Neural progenitor cell (in vitro differentiated cells): ENCODE results near the gene HS3ST5. TPM values are rescaled to one million over a fixed set of nuclear protein-coding genes. Genes with fewer than 3 reads are reported as not detected.

Source experiments
- DNase-seq: peaks from one replicate; pipeline ENCODE4 v3.0.0-alpha.2; 2016; ENCODE audit warnings: low spot score
- H2AFZ ChIP-seq: fragments of 200-600 bp; sonication (generic); replicated peaks from 2 replicates; pipeline ENCODE4 v1.6.1; 2016; ENCODE audit warnings: antibody characterized with exemption
- H3F3A ChIP-seq: fragments of 200-600 bp; sonication (generic); 2 replicates; pipeline ENCODE4 v1.6.1; 2016; ENCODE audit warnings: antibody characterized with exemption, low read depth
- H3K27ac ChIP-seq: fragments of 200-600 bp; sonication (generic); 2 replicates; pipeline ENCODE4 v1.5.1; 2016; ENCODE audit warnings: mild to moderate bottlenecking
- H3K27me3 ChIP-seq: fragments of 200-600 bp; sonication (generic); 2 replicates; pipeline ENCODE4 v1.6.1; 2016; ENCODE audit warnings: mild to moderate bottlenecking, moderate library complexity
- H3K36me3 ChIP-seq: fragments of 200-600 bp; sonication (generic); 2 replicates; pipeline ENCODE4 v1.5.1; 2016
- H3K4me1 ChIP-seq: fragments of 200-600 bp; sonication (generic); 2 replicates; pipeline ENCODE4 v1.6.1; 2016; ENCODE audit warnings: mixed run types
- H3K4me2 ChIP-seq: fragments of 200-600 bp; sonication (generic); 2 replicates; pipeline ENCODE4 v1.6.1; 2016
- H3K4me3 ChIP-seq: fragments of 200-600 bp; sonication (generic); 2 replicates; pipeline ENCODE4 v1.5.1; 2016
- H3K79me2 ChIP-seq: fragments of 200-600 bp; sonication (generic); 2 replicates; pipeline ENCODE4 v1.6.1; 2016; ENCODE audit warnings: low read depth
- H3K9ac ChIP-seq: fragments of 200-600 bp; sonication (generic); 2 replicates; pipeline ENCODE4 v1.6.1; 2016
- H3K9me3 ChIP-seq: fragments of 200-600 bp; sonication (generic); 2 replicates; pipeline ENCODE4 v1.5.1; 2016; ENCODE audit warnings: low read depth
- H4K20me1 ChIP-seq: fragments of 200-600 bp; sonication (generic); 2 replicates; pipeline ENCODE4 v1.6.1; 2016; ENCODE audit warnings: low read depth
- H3K27ac Mint-ChIP-seq: 3 replicates; pipeline ENCODE4 v1.8.0; 2021; ENCODE audit warnings: mixed read lengths
- H3K27me3 Mint-ChIP-seq: 2 replicates; pipeline ENCODE4 v1.8.0; 2022; ENCODE audit warnings: low read depth, mild to moderate bottlenecking, inconsistent platforms, moderate library complexity, mixed read lengths; ENCODE audit not compliant: insufficient read depth
- H3K36me3 Mint-ChIP-seq: 3 replicates; pipeline ENCODE4 v1.8.0; 2021; ENCODE audit warnings: mixed read lengths
- H3K4me1 Mint-ChIP-seq: 3 replicates; pipeline ENCODE4 v1.8.0; 2021; ENCODE audit warnings: mixed read lengths
- H3K4me3 Mint-ChIP-seq: 3 replicates; pipeline ENCODE4 v1.8.0; 2021; ENCODE audit warnings: mild to moderate bottlenecking, moderate library complexity, mixed read lengths
- H3K9me3 Mint-ChIP-seq: 3 replicates; pipeline ENCODE4 v1.8.0; 2020; ENCODE audit warnings: mixed read lengths
- CTCF ChIP-seq: fragments of 200-600 bp; sonication (generic); IDR thresholded peaks from 2 replicates; pipeline ENCODE4 v1.5.1; 2017; ENCODE audit warnings: antibody characterized with exemption, mild to moderate bottlenecking
- EZH2 ChIP-seq: fragments of 200-600 bp; sonication (generic); IDR thresholded peaks from 2 replicates; pipeline ENCODE4 v1.6.1; 2017; ENCODE audit warnings: antibody characterized with exemption, mild to moderate bottlenecking, moderate library complexity
- EZH2phosphoT487 ChIP-seq: fragments of 200-600 bp; sonication (generic); IDR thresholded peaks from 2 replicates; pipeline ENCODE4 v1.6.1; 2017; ENCODE audit warnings: antibody characterized with exemption
- total RNA-seq: library from RNA; depleted of rRNA; stranded (reverse); fragments of >200 nt; gene quantifications from 2 replicates; pipeline ENCODE4 v1.2.3, GENCODE V29; 2015; ENCODE audit warnings: low replicate concordance

The HS3ST5 gene
- total RNA-seq, 1 donor from 2014 or later, result 0.34 TPM

- Histone ChIP-seq H3K9me3 (no peaks in the 10 kb centered on the region), H3K27ac (no peak overlapping the region), H3K4me2 (no peak overlapping the region), H4K20me1 (no peaks in the 10 kb centered on the region), H2AFZ (peak overlapping the region; percentile 26), H3K4me1 (no peaks in the 10 kb centered on the region), H3K36me3 (no peaks in the 10 kb centered on the region), H3F3A (no peaks in the 10 kb centered on the region), H3K9ac (no peak overlapping the region), H3K27me3 (no peaks in the 10 kb centered on the region), H3K79me2 (no peaks in the 10 kb centered on the region), H3K4me3 (no peak overlapping the region)
- no peak for DNase-seq
- H3K9me3 Mint-ChIP-seq, result peaks cover 3% of the 10 kb centered on the region
- H3K4me3 Mint-ChIP-seq, result no peak overlapping the region
- no peaks in the 10 kb centered on the region for H3K36me3 Mint-ChIP-seq
- TF ChIP-seq EZH2phosphoT487 (no peak), CTCF (no peak), EZH2 (no peak)
- H3K4me1 Mint-ChIP-seq, result no peaks in the 10 kb centered on the region
- peak overlapping the region; percentile 18 for H3K27ac Mint-ChIP-seq
- H3K27me3 Mint-ChIP-seq, result peaks cover 2% of the 10 kb centered on the region
Measured at GRCh38 chr6:114258376-114258775, 84.4 kb downstream of the HS3ST5 start.

GRCh38 chr6:114253431-114253830 is 89.4 kb downstream of the HS3ST5 start:
- Histone ChIP-seq H3K27me3 (no peaks in the 10 kb centered on the region), H3K9ac (no peak overlapping the region), H3K36me3 (no peaks in the 10 kb centered on the region), H3F3A (no peaks in the 10 kb centered on the region), H4K20me1 (no peaks in the 10 kb centered on the region), H3K4me3 (no peak overlapping the region), H3K4me1 (no peaks in the 10 kb centered on the region), H3K79me2 (no peaks in the 10 kb centered on the region), H3K4me2 (no peak overlapping the region), H2AFZ (no peak overlapping the region), H3K9me3 (no peaks in the 10 kb centered on the region), H3K27ac (no peak overlapping the region)
- no peak for TF ChIP-seq EZH2
- no peak for TF ChIP-seq CTCF
- TF ChIP-seq EZH2phosphoT487, result no peak
- no peak overlapping the region for H3K27ac Mint-ChIP-seq
- H3K4me3 Mint-ChIP-seq, result no peak overlapping the region
- no peaks in the 10 kb centered on the region for H3K36me3 Mint-ChIP-seq
- H3K9me3 Mint-ChIP-seq, result peaks cover 3% of the 10 kb centered on the region
- DNase-seq, result no peak
- H3K27me3 Mint-ChIP-seq, result peaks cover 2% of the 10 kb centered on the region
- H3K4me1 Mint-ChIP-seq, result no peaks in the 10 kb centered on the region

- no peaks in the 10 kb centered on the region for H3F3A ChIP-seq
- Mint-ChIP-seq H3K27ac (no peak overlapping the region), H3K36me3 (no peaks in the 10 kb centered on the region), H3K4me3 (no peak overlapping the region), H3K27me3 (no peaks in the 10 kb centered on the region), H3K4me1 (no peaks in the 10 kb centered on the region), H3K9me3 (no peaks in the 10 kb centered on the region)
- H3K36me3 ChIP-seq, result no peaks in the 10 kb centered on the region
- H3K79me2 ChIP-seq, result no peaks in the 10 kb centered on the region
- H3K4me2 ChIP-seq, result no peak overlapping the region
- H3K4me3 ChIP-seq, result no peak overlapping the region
- no peaks in the 10 kb centered on the region for H3K9me3 ChIP-seq
- TF ChIP-seq EZH2phosphoT487, result no peak
- no peak for TF ChIP-seq CTCF
- no peak for TF ChIP-seq EZH2
- H3K27ac ChIP-seq, result no peak overlapping the region
- H3K4me1 ChIP-seq, result no peaks in the 10 kb centered on the region
- H4K20me1 ChIP-seq, result no peaks in the 10 kb centered on the region
- no peak for DNase-seq
- no peak overlapping the region for H2AFZ ChIP-seq
- no peak overlapping the region for H3K9ac ChIP-seq
- no peaks in the 10 kb centered on the region for H3K27me3 ChIP-seq
Measured at GRCh38 chr6:114249522-114249921, 93.3 kb downstream of the HS3ST5 start.
